ENCODE measurements around the gene PIEZO2. TPM values are rescaled to one million over a fixed set of nuclear protein-coding genes. Genes with fewer than 3 reads are reported as not detected.

PIEZO2 gene
- total RNA-seq, 8 experiments from 2014 or later: 1.9 to 73.5 (median 2.8) TPM

DNA sequence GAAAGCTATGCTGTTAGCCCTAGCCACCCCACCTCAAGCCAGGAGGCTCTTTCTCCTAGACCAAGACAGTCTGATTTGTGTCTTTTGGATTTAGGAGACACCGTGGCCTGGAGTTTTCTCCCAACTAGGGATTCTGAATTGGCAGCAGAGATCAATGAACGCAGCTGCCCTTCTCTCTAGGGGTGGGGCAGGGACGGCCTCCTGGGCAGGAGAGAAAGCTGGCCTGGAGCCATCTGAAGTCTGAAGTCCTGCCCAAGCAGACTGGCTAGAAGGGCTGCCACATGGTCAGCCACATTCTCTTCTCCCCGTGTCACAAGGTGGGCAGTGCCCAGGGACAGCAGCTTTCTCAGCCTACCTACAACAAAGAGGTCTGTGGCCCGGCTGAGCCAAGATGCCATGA is 45.1 kb downstream of the PIEZO2 start:
- WGBS, 10 experiments: 0 to 91% (median 45%) methylated on average over 1 to 4 of the region's 5 CpGs; no CpG with 5 or more reads in 6 of the 10 experiments
- Histone ChIP-seq H3K27ac (no peak overlapping the region), H3K4me3 (no peak overlapping the region), H3K4me1 (replicated peaks in 1 of 2) (no peaks in the 10 kb centered on the region)
- in situ Hi-C loops (cut with MboI; ENCODE audit: low pct_unique_long_range_greater_than_20kb in 2 of 9, low sequenced_read_pairs in 9 of 9, unreplicated experiment in 9 of 9): no loop called here
- ATAC-seq (replicated peaks in 6 of 8): no peak

DNA sequence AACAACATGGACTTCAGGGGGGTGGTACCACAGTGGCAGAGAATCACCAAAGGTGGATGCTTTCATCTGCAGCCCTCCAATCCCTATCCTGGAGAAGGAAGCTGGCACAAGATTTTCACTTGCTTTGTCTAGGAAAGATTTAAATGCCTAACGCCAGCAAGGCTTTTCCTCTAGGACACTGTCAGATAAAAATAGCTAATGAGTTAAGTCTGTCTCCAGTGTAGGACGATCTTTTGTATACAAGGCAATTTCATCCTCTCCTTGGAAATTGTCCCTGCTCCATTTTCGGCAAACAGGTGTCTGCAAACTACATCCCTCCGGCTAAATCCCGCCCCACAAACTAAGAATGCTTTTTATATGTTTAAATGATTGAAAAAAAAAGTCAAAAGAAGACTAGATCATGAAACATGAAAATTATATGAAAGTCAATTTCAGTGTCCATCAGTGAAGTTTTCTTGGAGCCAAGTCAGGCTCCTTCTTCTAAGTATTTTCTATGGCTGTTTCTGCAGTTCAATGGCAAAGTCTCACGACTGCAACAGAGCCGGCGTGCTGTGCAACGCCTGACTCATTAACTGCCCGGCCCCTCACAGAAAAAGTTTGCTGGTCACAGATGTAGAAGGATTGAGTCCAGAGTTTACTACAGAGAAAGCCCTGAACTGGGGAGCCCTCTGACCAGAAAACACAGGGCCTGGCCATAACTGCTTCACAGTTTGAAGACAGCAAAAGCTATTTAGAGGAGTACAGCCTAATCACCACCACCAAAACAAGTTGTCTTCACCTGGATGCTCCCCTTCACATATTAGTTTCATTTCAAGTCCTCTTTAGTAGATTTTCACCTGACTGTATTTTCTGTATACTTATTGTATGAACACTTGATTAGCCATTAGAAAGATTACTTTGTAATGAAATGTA is 52.3 kb downstream of the PIEZO2 start:
- no peak overlapping the region for H3K4me3 ChIP-seq
- ATAC-seq (replicated peaks in 6 of 8): no peak
- H3K4me1 ChIP-seq (replicated peaks in 1 of 2): no peaks in the 10 kb centered on the region
- in situ Hi-C loops (cut with MboI; ENCODE audit: low pct_unique_long_range_greater_than_20kb in 2 of 9, low sequenced_read_pairs in 9 of 9, unreplicated experiment in 9 of 9): no loop called here
- WGBS, 10 experiments: 0 to 91% (median 76%) methylated on average over 3 to 10 of the region's 10 CpGs; no CpG with 5 or more reads in 1 of the 10 experiments
- no peak overlapping the region for H3K27ac ChIP-seq

DNA sequence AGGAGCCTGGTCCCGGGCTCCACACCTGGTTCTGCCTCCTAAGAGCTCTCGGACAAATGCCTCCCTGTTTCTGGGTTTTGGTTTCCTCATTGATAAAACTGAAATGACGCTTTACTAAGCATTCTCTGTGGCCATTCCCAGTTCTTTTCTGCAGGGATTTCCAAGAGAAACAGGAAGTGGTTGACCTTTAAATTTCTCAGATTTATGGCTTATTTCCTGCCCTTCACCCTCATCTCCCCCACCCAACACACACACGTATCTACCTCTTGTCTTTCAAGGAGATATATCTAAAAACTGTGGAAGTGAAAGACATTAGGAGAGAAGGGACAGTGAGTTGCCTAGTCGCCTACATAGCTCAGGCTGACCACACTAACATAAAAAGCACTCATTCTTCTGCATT is 53.0 kb downstream of the PIEZO2 start:
- no peak for ATAC-seq (replicated peaks in 6 of 8)
- H3K4me3 ChIP-seq: no peak overlapping the region
- no peaks in the 10 kb centered on the region for H3K4me1 ChIP-seq (replicated peaks in 1 of 2)
- in situ Hi-C loops (cut with MboI; ENCODE audit: low pct_unique_long_range_greater_than_20kb in 2 of 9, low sequenced_read_pairs in 9 of 9, unreplicated experiment in 9 of 9): no loop called here
- H3K27ac ChIP-seq: no peak overlapping the region
- WGBS, 10 experiments: 0 to 100% (median 80%) methylated on average over 1 to 4 of the region's 5 CpGs; no CpG with 5 or more reads in 2 of the 10 experiments

DNA sequence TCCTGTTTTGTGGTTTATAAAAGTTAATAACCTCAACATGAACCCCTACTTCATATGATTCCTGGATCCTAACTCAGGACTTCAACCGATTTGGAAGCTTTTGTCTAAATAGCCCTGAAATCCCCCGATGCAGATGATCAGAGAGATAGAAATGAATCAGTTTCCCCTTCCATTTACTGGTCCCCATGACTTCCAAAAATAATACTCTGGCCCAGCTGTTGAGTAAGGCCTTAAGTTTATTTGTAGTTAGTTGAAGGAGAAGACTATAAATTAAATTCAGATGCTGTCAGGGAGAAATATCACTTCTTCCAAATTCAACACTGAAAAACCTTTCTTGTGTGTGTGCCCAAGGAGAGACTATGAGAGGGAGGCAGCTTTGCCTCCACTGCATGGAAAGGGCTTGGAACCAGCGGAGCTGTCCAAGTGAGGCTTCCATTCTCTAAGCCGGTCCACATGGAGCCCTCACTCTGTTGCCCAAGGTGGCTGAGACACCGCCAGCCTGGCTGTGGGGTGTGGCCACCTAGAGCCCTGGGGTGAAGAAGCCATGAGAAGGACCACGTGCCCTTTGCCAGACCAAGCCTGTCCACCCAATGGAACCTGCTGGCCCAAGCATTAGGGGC is 53.6 kb downstream of the PIEZO2 start:
- Histone ChIP-seq H3K27ac (no peak overlapping the region), H3K4me3 (no peak overlapping the region), H3K4me1 (replicated peaks in 1 of 2) (no peaks in the 10 kb centered on the region)
- in situ Hi-C loops (cut with MboI; ENCODE audit: low pct_unique_long_range_greater_than_20kb in 2 of 9, low sequenced_read_pairs in 9 of 9, unreplicated experiment in 9 of 9): no loop called here
- ATAC-seq (replicated peaks in 6 of 8): no peak
- 13 to 100% (median 90%) methylated on average over 1 to 5 of the region's 6 CpGs; no CpG with 5 or more reads in 1 of the 10 experiments for WGBS, 10 experiments

DNA sequence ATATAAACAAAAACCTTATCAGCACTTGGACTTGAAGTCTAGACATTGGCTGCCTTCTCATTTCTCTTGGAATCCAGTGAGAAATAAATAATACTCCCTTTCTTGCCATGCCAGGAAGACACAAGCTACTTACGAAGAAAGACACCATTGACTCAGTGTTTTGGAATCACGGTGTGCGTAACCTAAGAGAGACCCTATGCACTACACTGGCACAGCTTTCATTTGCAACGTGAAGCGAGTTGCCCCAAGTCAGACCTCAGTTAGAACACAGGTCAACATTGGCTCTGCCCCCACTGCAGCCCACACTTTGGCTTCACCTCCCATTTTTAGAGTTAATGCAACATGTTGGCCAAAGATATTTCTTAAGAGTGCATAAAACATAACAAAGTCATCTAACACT is 54.2 kb downstream of the PIEZO2 start:
- in situ Hi-C loops (cut with MboI; ENCODE audit: low pct_unique_long_range_greater_than_20kb in 2 of 9, low sequenced_read_pairs in 9 of 9, unreplicated experiment in 9 of 9): no loop called here
- no peak for ATAC-seq (replicated peaks in 6 of 8)
- Histone ChIP-seq H3K4me1 (replicated peaks in 1 of 2) (no peaks in the 10 kb centered on the region), H3K4me3 (no peak overlapping the region), H3K27ac (no peak overlapping the region)
- WGBS, 10 experiments: 40 to 100% (median 84%) methylated on average over 1 to 5 of the region's 5 CpGs; no CpG with 5 or more reads in 2 of the 10 experiments

DNA sequence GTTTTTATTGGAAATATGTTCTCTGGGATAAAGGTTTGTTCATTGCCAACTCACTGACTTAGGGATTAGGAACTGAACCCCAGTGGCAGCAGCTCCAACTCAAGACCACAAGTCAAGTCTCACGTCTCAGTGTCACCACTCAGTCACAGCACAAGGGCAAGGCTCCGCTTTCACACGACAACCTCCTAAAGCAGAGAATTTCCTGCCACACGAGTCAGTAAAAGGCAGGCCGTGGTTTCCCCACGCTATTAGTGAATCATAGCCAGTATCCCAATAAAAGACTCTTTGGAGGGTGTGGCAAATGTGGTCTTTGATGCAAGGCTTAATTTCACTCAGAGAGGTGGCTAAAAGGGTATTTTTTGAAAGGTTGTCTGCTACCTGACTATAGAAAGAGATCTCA is 57.6 kb downstream of the PIEZO2 start:
- Histone ChIP-seq H3K4me3 (no peak overlapping the region), H3K27ac (no peak overlapping the region), H3K4me1 (replicated peaks in 1 of 2) (no peaks in the 10 kb centered on the region)
- no peak for ATAC-seq (replicated peaks in 6 of 8)
- in situ Hi-C loops (cut with MboI; ENCODE audit: low pct_unique_long_range_greater_than_20kb in 2 of 9, low sequenced_read_pairs in 9 of 9, unreplicated experiment in 9 of 9): no loop called here
- 69 to 100% (median 77%) methylated on average over 1 to 6 of the region's 6 CpGs; no CpG with 5 or more reads in 6 of the 10 experiments for WGBS, 10 experiments

DNA sequence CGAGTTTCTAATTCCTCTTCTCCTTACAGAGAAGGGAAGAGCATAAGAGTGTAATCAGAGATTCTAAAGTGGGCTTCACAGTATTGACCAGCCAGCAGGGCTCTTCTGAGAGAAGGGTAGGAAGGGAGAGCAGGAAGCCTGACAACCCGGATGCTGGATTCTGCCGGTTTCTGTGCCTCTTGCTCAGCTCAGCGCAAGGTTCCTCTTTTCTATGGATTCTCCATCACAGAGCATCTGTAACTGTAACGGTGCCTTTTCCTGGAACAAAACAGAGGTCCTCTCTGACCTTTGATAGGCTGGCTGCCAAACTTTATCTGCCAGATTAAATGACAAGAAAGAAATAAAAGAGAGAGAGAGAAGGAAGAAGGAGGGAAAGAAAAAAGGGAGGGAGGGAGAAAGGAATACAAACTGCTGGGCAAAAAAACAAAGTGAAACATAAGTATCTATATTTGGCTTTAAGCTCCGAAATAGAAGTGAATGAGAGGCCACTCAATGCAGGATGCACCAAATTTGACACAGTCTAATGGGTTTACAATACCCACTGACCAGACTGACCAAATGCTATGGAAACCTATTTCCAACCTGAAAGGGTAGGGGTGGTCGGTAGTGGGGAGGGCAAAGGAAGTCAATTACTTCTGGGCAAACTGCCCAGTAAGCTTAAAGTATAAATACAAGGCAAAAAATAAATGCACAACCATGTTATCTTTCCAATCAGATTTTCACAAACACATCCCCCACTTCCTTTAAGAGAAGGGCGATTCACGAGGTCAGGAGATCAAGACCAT is 59.2 kb downstream of the PIEZO2 start:
- no peaks in the 10 kb centered on the region for H3K4me1 ChIP-seq (replicated peaks in 1 of 2)
- in situ Hi-C loops (cut with MboI; ENCODE audit: low pct_unique_long_range_greater_than_20kb in 2 of 9, low sequenced_read_pairs in 9 of 9, unreplicated experiment in 9 of 9): no loop called here
- no peak overlapping the region for H3K27ac ChIP-seq
- 53 to 100% (median 81%) methylated on average over 3 to 8 of the region's 9 CpGs; no CpG with 5 or more reads in 1 of the 10 experiments for WGBS, 10 experiments
- no peak overlapping the region for H3K4me3 ChIP-seq
- ATAC-seq (replicated peaks in 6 of 8): no peak

DNA sequence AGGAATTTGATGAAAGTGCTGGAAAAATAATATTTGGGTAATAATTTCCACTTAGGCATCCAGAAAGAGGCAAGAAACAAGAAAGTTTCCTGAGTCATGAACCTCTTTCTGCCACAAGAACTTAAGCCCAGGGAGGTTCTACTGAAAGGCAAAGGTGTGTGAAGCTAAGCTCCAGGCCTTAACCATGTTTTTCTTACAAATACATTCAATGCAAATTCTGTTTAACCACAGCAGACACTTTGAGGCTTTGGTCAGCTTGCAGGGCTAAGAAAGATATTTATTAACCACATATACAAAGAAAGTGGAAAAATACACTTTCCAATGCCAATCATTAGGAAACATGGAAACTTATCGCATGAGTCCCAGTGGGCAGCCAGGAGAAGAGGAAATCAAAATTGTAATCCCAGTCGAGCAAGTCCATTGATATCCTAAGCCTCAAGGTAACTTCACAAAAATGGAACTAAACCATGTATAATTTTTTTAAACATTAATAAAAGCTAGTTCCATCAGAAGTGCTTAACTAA is 68.3 kb downstream of the PIEZO2 start:
- Histone ChIP-seq H3K27ac (no peak overlapping the region), H3K4me3 (no peak overlapping the region), H3K4me1 (replicated peaks in 1 of 2) (no peaks in the 10 kb centered on the region)
- in situ Hi-C loops (cut with MboI; ENCODE audit: low pct_unique_long_range_greater_than_20kb in 2 of 9, low sequenced_read_pairs in 9 of 9, unreplicated experiment in 9 of 9): no loop called here
- no peak for ATAC-seq (replicated peaks in 6 of 8)
- 25 to 100% (median 89%) methylated on average over 1 to 2 of the region's 2 CpGs; no CpG with 5 or more reads in 1 of the 10 experiments for WGBS, 10 experiments

DNA sequence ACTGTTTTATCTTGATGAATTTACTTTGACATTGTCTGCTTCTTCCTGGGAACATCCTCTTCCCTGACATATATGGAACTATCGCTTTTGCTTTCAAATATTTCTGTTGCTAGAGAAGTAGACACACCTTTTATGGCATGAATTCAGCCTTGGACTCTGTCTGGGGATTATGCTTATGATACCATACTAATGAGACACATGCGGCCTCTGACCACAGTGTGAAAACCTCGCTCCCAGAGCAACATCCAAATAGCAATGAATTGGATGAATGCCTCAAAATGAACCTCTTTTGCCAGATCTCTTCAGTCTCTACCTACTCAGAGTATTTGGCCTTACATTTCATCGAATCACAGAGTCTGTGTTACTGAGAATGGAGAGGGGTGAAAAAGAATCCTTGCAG is 70.9 kb downstream of the PIEZO2 start:
- in situ Hi-C loops (cut with MboI; ENCODE audit: low pct_unique_long_range_greater_than_20kb in 2 of 9, low sequenced_read_pairs in 9 of 9, unreplicated experiment in 9 of 9): no loop called here
- Histone ChIP-seq H3K4me3 (no peak overlapping the region), H3K4me1 (replicated peaks in 1 of 2) (no peaks in the 10 kb centered on the region), H3K27ac (no peak overlapping the region)
- 0 to 97% (median 73%) methylated on average over 1 to 4 of the region's 4 CpGs; no CpG with 5 or more reads in 1 of the 10 experiments for WGBS, 10 experiments
- ATAC-seq (replicated peaks in 6 of 8): peak in 3 of 8 experiments; percentile 43 to 77 (median 70)

DNA sequence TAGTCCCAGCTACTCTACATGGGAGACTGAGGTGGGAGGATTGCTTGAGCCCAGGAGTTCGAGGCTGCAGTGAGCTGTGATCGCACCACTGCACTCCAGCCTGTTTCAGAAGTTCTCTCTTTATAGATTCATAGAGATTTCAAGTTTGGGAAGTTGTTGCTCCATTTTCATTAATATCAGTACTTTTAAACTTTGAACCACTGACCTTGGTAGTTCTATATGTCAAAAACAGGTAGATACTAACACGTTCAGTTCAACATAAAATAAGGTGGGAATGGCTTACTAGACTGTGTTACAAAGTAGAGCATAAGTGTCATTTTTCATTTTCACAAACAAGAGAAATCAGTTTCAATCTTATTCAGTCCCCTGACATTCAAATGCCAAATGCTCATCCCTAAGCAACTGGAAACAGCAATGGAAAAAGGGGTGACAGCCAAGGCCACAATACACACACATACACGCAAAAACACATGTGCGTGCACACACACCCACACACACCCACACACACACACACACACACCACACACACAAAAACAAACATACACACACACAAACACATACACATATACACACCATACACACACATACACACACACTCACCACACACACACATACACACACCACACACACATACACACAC is 71.7 kb downstream of the PIEZO2 start:
- H3K4me1 ChIP-seq (replicated peaks in 1 of 2): no peaks in the 10 kb centered on the region
- ATAC-seq (replicated peaks in 6 of 8): no peak
- no peak overlapping the region for H3K4me3 ChIP-seq
- WGBS, 10 experiments: 0 to 100% (median 59%) methylated on average over 2 to 5 of the region's 5 CpGs; no CpG with 5 or more reads in 2 of the 10 experiments
- H3K27ac ChIP-seq: no peak overlapping the region
- in situ Hi-C loops (cut with MboI; ENCODE audit: low pct_unique_long_range_greater_than_20kb in 2 of 9, low sequenced_read_pairs in 9 of 9, unreplicated experiment in 9 of 9): no loop called here

DNA sequence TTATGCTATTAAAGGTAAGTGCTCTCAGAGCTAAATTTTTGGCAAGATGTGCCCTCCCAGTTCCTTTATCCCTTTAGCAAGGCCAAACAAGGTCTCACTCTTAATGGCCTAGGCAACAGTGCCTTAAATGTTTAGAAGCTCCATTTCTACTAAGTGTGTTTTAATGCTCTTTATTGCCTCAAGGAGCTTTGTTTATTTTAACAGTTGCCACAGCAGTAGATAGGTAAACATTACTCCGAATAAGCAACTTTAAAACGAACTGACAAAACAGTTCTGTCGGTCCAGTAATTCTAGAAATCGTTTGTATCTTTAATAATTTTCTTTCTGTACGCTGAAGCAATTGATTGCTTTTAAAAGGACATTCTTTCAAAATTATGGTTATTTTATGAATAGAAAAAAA is 74.5 kb downstream of the PIEZO2 start:
- WGBS, 10 experiments: 24 to 100% (median 61%) methylated on average over 1 to 5 of the region's 5 CpGs
- no peak for ATAC-seq (replicated peaks in 6 of 8)

DNA sequence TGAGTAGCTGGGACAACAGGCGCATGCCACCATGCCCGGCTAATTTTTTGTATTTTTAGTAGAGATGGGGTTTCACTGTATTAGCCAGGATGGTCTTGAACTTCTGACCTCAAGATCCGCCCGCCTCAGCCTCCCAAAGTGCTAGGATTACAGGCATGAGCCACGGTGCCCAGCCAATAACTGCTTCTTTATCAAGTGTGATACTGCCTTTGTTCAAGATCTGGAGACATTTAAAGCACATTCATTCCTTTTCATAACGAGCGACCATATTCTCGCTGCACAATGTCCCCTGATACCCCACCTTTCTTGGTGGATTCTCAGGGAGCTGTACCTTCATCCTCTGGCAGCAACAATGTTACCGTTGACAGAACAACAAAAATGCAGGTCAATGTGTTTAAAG is 75.4 kb downstream of the PIEZO2 start:
- in situ Hi-C loops (cut with MboI; ENCODE audit: low pct_unique_long_range_greater_than_20kb in 2 of 9, low sequenced_read_pairs in 9 of 9, unreplicated experiment in 9 of 9): no loop called here
- Histone ChIP-seq H3K4me3 (no peak overlapping the region), H3K4me1 (replicated peaks in 1 of 2) (no peaks in the 10 kb centered on the region), H3K27ac (no peak overlapping the region)
- no peak for ATAC-seq (replicated peaks in 6 of 8)
- 65 to 99% (median 86%) methylated on average over 1 to 6 of the region's 9 CpGs; no CpG with 5 or more reads in 2 of the 10 experiments for WGBS, 10 experiments

More for the DNA sequence above, 74.5 kb downstream of the PIEZO2 start:
- no peak overlapping the region for H3K27ac ChIP-seq
- in situ Hi-C loops (cut with MboI; ENCODE audit: low pct_unique_long_range_greater_than_20kb in 2 of 9, low sequenced_read_pairs in 9 of 9, unreplicated experiment in 9 of 9): no loop called here
- no peaks in the 10 kb centered on the region for H3K4me1 ChIP-seq (replicated peaks in 1 of 2)
- no peak overlapping the region for H3K4me3 ChIP-seq
